ENCODE measurements around the gene MYO1B. TPM values are rescaled to one million over a fixed set of nuclear protein-coding genes. Genes with fewer than 3 reads are reported as not detected.

MYO1B gene
- total and polyA plus RNA-seq, 2 experiments from 2014 or later, result 26.4 to 70.6 TPM

DNA sequence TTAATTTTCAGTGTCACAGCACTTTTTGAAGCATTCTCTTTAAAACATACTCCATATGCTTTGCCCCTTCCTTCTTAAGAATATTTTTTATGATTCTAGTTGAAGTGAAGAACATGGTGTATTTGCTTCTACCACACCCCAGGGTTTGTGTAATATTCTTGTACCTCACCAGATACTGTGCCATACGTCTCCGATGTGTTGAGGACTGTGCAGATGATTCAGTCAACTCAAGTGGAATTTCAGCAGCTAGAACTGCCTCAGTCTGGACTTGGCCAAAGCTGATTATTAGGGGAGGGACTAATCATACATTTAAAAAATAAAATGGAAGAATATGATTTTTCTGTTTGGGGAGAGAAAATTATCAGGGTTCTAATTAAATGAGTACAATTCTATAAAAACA lies 115.7 kb downstream of the MYO1B start (continued):
- TF ChIP-seq, protein P1, sequence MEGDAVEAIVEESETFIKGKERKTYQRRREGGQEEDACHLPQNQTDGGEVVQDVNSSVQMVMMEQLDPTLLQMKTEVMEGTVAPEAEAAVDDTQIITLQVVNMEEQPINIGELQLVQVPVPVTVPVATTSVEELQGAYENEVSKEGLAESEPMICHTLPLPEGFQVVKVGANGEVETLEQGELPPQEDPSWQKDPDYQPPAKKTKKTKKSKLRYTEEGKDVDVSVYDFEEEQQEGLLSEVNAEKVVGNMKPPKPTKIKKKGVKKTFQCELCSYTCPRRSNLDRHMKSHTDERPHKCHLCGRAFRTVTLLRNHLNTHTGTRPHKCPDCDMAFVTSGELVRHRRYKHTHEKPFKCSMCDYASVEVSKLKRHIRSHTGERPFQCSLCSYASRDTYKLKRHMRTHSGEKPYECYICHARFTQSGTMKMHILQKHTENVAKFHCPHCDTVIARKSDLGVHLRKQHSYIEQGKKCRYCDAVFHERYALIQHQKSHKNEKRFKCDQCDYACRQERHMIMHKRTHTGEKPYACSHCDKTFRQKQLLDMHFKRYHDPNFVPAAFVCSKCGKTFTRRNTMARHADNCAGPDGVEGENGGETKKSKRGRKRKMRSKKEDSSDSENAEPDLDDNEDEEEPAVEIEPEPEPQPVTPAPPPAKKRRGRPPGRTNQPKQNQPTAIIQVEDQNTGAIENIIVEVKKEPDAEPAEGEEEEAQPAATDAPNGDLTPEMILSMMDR (conservative IDR thresholded peaks at IDR 0.05; ENCODE audit: low read depth in 2 of 2), result no peak

DNA sequence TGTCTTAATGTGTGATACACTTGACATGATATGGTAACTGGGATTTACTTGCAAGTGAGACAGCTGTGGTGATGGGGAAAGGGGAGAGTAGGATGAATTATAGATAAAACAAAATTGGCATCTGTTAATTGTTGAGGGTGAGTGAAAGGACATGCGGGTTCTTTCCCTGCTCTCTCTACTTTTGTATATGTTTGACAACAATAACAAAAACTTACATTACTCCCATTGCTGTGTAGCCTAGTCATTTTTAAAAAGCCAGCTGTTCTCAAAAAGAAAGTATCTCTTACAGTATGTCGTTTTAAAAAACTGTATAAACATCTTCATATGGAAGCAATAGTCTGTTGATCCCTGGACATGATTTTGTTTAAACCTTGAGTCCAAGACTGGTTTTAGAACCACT lies 117.6 kb downstream of the MYO1B start:
- H3K27me3 Mint-ChIP-seq (ENCODE audit: insufficient read depth, low read depth, poor library complexity), result no peaks in the 10 kb centered on the region
- Histone ChIP-seq H3F3A (replicated peaks; ENCODE audit: low read depth) (no peaks in the 10 kb centered on the region), H2AFZ (no peak overlapping the region), H3K36me3 (ENCODE audit: insufficient read depth) (peaks cover 7% of the 10 kb centered on the region; the same call in 1 of the 2 replicates), H3K9me2 (ENCODE audit: insufficient read depth) (no peaks in the 10 kb centered on the region), H4K20me1 (replicated peaks; ENCODE audit: insufficient read depth) (no peaks in the 10 kb centered on the region), H3K27me3 (ENCODE audit: insufficient read depth) (no peaks in the 10 kb centered on the region), H3K4me1 (ENCODE audit: insufficient read depth) (no peaks in the 10 kb centered on the region), H3K27ac (ENCODE audit: low read depth) (no peak overlapping the region), H3K4me2 (no peak overlapping the region), H3K79me2 (replicated peaks; ENCODE audit: insufficient read depth) (no peaks in the 10 kb centered on the region), H3K4me3 (no peak overlapping the region)
- H3K4me1 Mint-ChIP-seq, result peaks cover 9% of the 10 kb centered on the region; the same call in 2 of the 3 replicates
- no peak overlapping the region for H3K4me3 Mint-ChIP-seq
- ATAC-seq (no peak), DNase-seq (ENCODE audit: low spot score) (no peak)
- no peaks in the 10 kb centered on the region for H3K9me3 Mint-ChIP-seq
- peaks cover 23% of the 10 kb centered on the region for H3K36me3 Mint-ChIP-seq (ENCODE audit: low read depth)
- TF ChIP-seq CREB1 (CRISPR knock-in tag; IDR thresholded peaks at IDR 0.05; ENCODE audit: low read depth) (no peak), NANOG (IDR thresholded peaks at IDR 0.05; ENCODE audit: borderline replicate concordance) (no peak), EZH2 (IDR thresholded peaks at IDR 0.05; ENCODE audit: low read depth, unreplicated experiment) (no peak), STAT1 (IDR thresholded peaks at IDR 0.05; ENCODE audit: unreplicated experiment) (no peak), POLR2AphosphoS5 (IDR thresholded peaks at IDR 0.05; ENCODE audit: low read depth) (no peak)
- TF ChIP-seq, protein P2, sequence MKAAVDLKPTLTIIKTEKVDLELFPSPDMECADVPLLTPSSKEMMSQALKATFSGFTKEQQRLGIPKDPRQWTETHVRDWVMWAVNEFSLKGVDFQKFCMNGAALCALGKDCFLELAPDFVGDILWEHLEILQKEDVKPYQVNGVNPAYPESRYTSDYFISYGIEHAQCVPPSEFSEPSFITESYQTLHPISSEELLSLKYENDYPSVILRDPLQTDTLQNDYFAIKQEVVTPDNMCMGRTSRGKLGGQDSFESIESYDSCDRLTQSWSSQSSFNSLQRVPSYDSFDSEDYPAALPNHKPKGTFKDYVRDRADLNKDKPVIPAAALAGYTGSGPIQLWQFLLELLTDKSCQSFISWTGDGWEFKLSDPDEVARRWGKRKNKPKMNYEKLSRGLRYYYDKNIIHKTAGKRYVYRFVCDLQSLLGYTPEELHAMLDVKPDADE (IDR thresholded peaks at IDR 0.05), result no peak
- no peak overlapping the region for H3K27ac Mint-ChIP-seq

DNA sequence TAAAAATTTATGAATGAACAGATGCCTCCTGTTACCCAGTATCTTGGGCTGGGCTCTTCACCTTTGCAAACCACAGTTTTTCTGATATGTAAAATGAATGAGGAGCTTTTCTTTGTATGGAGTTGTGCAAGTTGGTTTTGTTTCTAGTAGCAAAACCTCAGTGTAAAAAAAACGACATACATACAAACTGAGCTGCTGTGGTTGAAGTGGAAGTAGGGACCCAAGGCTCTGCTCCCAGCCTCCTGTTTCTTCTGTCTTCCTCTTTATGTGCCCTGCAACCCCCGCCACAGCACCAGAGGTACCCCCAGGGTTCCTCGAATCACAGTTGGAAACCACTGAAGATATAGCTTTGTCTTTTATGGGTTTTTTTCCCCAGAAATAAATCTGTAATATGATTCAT lies 118.1 kb downstream of the MYO1B start:
- DNase-seq (ENCODE audit: low spot score) (no peak), ATAC-seq (no peak)
- H3K27me3 ChIP-seq (ENCODE audit: insufficient read depth), result no peaks in the 10 kb centered on the region
- no peaks in the 10 kb centered on the region for H3K79me2 ChIP-seq (replicated peaks; ENCODE audit: insufficient read depth)
- Mint-ChIP-seq H3K27ac (no peak overlapping the region), H3K27me3 (ENCODE audit: insufficient read depth, low read depth, poor library complexity) (no peaks in the 10 kb centered on the region), H3K9me3 (no peaks in the 10 kb centered on the region), H3K4me1 (peaks cover 9% of the 10 kb centered on the region; the same call in 2 of the 3 replicates), H3K4me3 (no peak overlapping the region), H3K36me3 (ENCODE audit: low read depth) (peaks cover 23% of the 10 kb centered on the region)
- no peaks in the 10 kb centered on the region for H3K4me1 ChIP-seq (ENCODE audit: insufficient read depth)
- no peak overlapping the region for H3K4me2 ChIP-seq
- H3K4me3 ChIP-seq, result no peak overlapping the region
- H3K36me3 ChIP-seq (ENCODE audit: insufficient read depth), result peaks cover 7% of the 10 kb centered on the region; the same call in 1 of the 2 replicates
- H3K9me2 ChIP-seq (ENCODE audit: insufficient read depth), result no peaks in the 10 kb centered on the region
- no peak overlapping the region for H3K27ac ChIP-seq (ENCODE audit: low read depth)
- no peaks in the 10 kb centered on the region for H3F3A ChIP-seq (replicated peaks; ENCODE audit: low read depth)
- no peaks in the 10 kb centered on the region for H4K20me1 ChIP-seq (replicated peaks; ENCODE audit: insufficient read depth)
- H2AFZ ChIP-seq, result no peak overlapping the region
- TF ChIP-seq POLR2AphosphoS5 (IDR thresholded peaks at IDR 0.05; ENCODE audit: low read depth), result no peak
- TF ChIP-seq, protein P1 (conservative IDR thresholded peaks at IDR 0.05; ENCODE audit: low read depth in 2 of 2), result no peak
- TF ChIP-seq EZH2 (IDR thresholded peaks at IDR 0.05; ENCODE audit: low read depth, unreplicated experiment), result no peak
- no peak for TF ChIP-seq NANOG (IDR thresholded peaks at IDR 0.05; ENCODE audit: borderline replicate concordance)
- TF ChIP-seq, protein P3, sequence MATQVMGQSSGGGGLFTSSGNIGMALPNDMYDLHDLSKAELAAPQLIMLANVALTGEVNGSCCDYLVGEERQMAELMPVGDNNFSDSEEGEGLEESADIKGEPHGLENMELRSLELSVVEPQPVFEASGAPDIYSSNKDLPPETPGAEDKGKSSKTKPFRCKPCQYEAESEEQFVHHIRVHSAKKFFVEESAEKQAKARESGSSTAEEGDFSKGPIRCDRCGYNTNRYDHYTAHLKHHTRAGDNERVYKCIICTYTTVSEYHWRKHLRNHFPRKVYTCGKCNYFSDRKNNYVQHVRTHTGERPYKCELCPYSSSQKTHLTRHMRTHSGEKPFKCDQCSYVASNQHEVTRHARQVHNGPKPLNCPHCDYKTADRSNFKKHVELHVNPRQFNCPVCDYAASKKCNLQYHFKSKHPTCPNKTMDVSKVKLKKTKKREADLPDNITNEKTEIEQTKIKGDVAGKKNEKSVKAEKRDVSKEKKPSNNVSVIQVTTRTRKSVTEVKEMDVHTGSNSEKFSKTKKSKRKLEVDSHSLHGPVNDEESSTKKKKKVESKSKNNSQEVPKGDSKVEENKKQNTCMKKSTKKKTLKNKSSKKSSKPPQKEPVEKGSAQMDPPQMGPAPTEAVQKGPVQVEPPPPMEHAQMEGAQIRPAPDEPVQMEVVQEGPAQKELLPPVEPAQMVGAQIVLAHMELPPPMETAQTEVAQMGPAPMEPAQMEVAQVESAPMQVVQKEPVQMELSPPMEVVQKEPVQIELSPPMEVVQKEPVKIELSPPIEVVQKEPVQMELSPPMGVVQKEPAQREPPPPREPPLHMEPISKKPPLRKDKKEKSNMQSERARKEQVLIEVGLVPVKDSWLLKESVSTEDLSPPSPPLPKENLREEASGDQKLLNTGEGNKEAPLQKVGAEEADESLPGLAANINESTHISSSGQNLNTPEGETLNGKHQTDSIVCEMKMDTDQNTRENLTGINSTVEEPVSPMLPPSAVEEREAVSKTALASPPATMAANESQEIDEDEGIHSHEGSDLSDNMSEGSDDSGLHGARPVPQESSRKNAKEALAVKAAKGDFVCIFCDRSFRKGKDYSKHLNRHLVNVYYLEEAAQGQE (IDR thresholded peaks at IDR 0.05; ENCODE audit: unreplicated experiment), result no peak
- no peak for TF ChIP-seq CREB1 (CRISPR knock-in tag; IDR thresholded peaks at IDR 0.05; ENCODE audit: low read depth)
